Ammon's horn (tissue), 1 donor: ENCODE data around the gene HIPK2.

Experiments used
- DNase-seq: peaks from one replicate; pipeline ENCODE4 v3.0.0-alpha.2; 2016; ENCODE audit warnings: low spot score

HIPK2 gene

GRCh38 chr7:139648391-139648861 lies 129.4 kb downstream of the HIPK2 start:
- DNase-seq: no peak

- DNase-seq: no peak
Observed at GRCh38 chr7:139647814-139648390, 129.9 kb downstream of the HIPK2 start.

GRCh38 chr7:139647085-139647484 lies 130.7 kb downstream of the HIPK2 start:
- DNase-seq: no peak

- peak; percentile 85 for DNase-seq
Observed at GRCh38 chr7:139646566-139646965, 131.2 kb downstream of the HIPK2 start.

- DNase-seq: peak; percentile 96
Observed at GRCh38 chr7:139645572-139646523, 131.9 kb downstream of the HIPK2 start.

- DNase-seq: no peak
Observed at GRCh38 chr7:139643951-139644585, 133.7 kb downstream of the HIPK2 start.

GRCh38 chr7:139642283-139642682 lies 135.5 kb downstream of the HIPK2 start:
- DNase-seq: no peak

- no peak for DNase-seq
Observed at GRCh38 chr7:139641337-139641992, 136.3 kb downstream of the HIPK2 start.

GRCh38 chr7:139640681-139641080 lies 137.1 kb downstream of the HIPK2 start:
- DNase-seq: no peak

GRCh38 chr7:139639563-139639962 lies 138.2 kb downstream of the HIPK2 start:
- DNase-seq: no peak

GRCh38 chr7:139635526-139636302 lies 142.1 kb downstream of the HIPK2 start:
- no peak for DNase-seq

- DNase-seq: peak; percentile 67
Observed at GRCh38 chr7:139634087-139634486, 143.7 kb downstream of the HIPK2 start.

- no peak for DNase-seq
Observed at GRCh38 chr7:139631520-139632031, 146.2 kb downstream of the HIPK2 start.

- DNase-seq: no peak
Observed at GRCh38 chr7:139630643-139631519, 146.9 kb downstream of the HIPK2 start.

- no peak for DNase-seq
Observed at GRCh38 chr7:139629392-139630082, 148.3 kb downstream of the HIPK2 start.

- DNase-seq: no peak
Observed at GRCh38 chr7:139627831-139628230, 150.0 kb downstream of the HIPK2 start.

GRCh38 chr7:139626817-139627216 lies 151.0 kb downstream of the HIPK2 start:
- no peak for DNase-seq

- DNase-seq: no peak
Observed at GRCh38 chr7:139623518-139623917, 154.3 kb downstream of the HIPK2 start.

- DNase-seq: no peak
Observed at GRCh38 chr7:139620676-139621344, 157.0 kb downstream of the HIPK2 start.
